ENCODE data around the gene CDH23. TPM values are rescaled to one million over a fixed set of nuclear protein-coding genes. Genes with fewer than 3 reads are reported as not detected.

The CDH23 gene
- total and polyA plus RNA-seq, 9 of the 15 experiments (the other 6 are each of a cell fraction or from before 2014, with no cell fraction given) = 0.18 to 1.2 (median 0.47) TPM

DNA sequence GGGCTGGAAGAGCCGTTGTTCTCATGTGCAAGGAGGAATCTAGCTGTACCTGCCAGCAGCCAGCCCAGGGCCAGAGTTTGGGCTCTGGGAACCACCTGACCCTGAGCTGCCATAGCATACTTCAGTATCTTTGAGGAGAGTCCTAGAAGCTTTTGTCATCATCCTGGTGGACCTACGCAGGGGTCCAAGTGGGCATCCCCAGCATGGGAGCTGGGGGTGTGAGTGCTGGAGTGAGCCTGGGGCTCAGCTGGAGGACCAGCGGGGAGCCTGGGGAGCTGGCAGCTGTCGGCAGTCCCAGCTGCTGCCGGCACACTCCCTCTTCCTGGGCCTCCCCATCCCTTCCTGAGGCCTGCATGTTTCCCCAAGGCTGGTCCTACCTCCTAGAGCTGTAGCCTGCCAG is 290.4 kb downstream of the CDH23 start:
- Histone ChIP-seq H4K20me1 (replicated peaks; ENCODE audit: control insufficient read depth, insufficient read depth, low read length) (no peaks in the 10 kb centered on the region), H3K36me3 (ENCODE audit: control insufficient read depth, insufficient read depth, low read length) (no peaks in the 10 kb centered on the region), H2AFZ (ENCODE audit: low read depth, low read length) (no peak overlapping the region), H3K9ac (ENCODE audit: insufficient read depth in 1 of 2, low read depth in 2 of 2, low read length in 2 of 2) (peak overlapping the region in 1 of 2 experiments; percentile 39; a peak in 1 of 4 replicates), H3K27ac (ENCODE audit: extremely low read depth, low read depth, low read length) (no peak overlapping the region), H3K9me1 (ENCODE audit: control insufficient read depth, insufficient read depth, low read length) (no peaks in the 10 kb centered on the region), H3K4me2 (ENCODE audit: insufficient read depth, low read length) (no peak overlapping the region), H3K27me3 (ENCODE audit: control insufficient read depth in 2 of 2, insufficient read depth in 2 of 2, low read length in 2 of 2) (no peaks in the 10 kb centered on the region), H3K79me2 (ENCODE audit: control insufficient read depth, insufficient read depth, low read length) (no peaks in the 10 kb centered on the region), H3K9me3 (replicated peaks; ENCODE audit: control insufficient read depth, insufficient read depth, low read depth, low read length) (peaks cover 3% of the 10 kb centered on the region; the same call in 1 of the 2 replicates), H3K4me1 (replicated peaks in 1 of 2; ENCODE audit: control insufficient read depth in 2 of 2, insufficient read depth in 2 of 2, low read length in 2 of 2) (peaks cover 9 to 26% of the 10 kb centered on the region in 2 experiments), H3K4me3 (no peak overlapping the region)
- no peak for ATAC-seq
- in situ Hi-C loops (cut with MboI) = no loop called here
- CTCF ChIA-PET (ENCODE audit: low intra/inter-chr PET ratio) = no interaction called here
- FAIRE-seq = no peak
- no peak for DNase-seq (ENCODE audit: extremely low read depth in 1 of 4, low spot score in 3 of 4)
- POLR2A ChIA-PET = interaction anchor here (0.6 to 1.7 kb wide), 7 partner anchors 10 to 1303 kb away, joined by 3 to 4 read pairs (median 3); no protein-coding TSS in a partner anchor
- no TSS peak for BruUV-seq (replicated peaks)
- intact Hi-C loops (cut with micrococcal nuclease) = no loop called here
- 47% methylated on average over 4 of the region's 5 CpGs for WGBS (ENCODE audit: insufficient coverage, low coverage, missing lambda C conversion rate)
- TF ChIP-seq, protein P1, sequence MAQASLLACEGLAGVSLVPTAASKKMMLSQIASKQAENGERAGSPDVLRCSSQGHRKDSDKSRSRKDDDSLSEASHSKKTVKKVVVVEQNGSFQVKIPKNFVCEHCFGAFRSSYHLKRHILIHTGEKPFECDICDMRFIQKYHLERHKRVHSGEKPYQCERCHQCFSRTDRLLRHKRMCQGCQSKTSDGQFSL (CRISPR knock-in tag; IDR thresholded peaks at IDR 0.05) = no peak
- TF ChIP-seq, protein P1 (tag; IDR thresholded peaks at IDR 0.05) = no peak
- TF ChIP-seq, protein P2, sequence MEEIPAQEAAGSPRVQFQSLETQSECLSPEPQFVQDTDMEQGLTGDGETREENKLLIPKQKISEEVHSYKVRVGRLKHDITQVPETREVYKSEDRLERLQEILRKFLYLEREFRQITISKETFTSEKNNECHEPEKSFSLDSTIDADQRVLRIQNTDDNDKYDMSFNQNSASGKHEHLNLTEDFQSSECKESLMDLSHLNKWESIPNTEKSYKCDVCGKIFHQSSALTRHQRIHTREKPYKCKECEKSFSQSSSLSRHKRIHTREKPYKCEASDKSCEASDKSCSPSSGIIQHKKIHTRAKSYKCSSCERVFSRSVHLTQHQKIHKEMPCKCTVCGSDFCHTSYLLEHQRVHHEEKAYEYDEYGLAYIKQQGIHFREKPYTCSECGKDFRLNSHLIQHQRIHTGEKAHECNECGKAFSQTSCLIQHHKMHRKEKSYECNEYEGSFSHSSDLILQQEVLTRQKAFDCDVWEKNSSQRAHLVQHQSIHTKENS (CRISPR knock-in tag; IDR thresholded peaks at IDR 0.05) = no peak
- TF ChIP-seq, protein P3, sequence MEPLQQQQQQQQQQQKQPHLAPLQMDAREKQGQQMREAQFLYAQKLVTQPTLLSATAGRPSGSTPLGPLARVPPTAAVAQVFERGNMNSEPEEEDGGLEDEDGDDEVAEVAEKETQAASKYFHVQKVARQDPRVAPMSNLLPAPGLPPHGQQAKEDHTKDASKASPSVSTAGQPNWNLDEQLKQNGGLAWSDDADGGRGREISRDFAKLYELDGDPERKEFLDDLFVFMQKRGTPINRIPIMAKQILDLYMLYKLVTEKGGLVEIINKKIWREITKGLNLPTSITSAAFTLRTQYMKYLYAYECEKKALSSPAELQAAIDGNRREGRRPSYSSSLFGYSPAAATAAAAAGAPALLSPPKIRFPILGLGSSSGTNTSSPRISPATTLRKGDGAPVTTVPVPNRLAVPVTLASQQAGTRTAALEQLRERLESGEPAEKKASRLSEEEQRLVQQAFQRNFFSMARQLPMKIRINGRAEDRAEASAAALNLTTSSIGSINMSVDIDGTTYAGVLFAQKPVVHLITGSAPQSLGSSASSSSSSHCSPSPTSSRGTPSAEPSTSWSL (CRISPR knock-in tag; IDR thresholded peaks at IDR 0.05; ENCODE audit: borderline replicate concordance) = no peak
- TF ChIP-seq KDM4B (IDR thresholded peaks at IDR 0.05; ENCODE audit: borderline replicate concordance in 2 of 2, low read depth in 1 of 2) (no peak), HDGF (IDR thresholded peaks at IDR 0.05) (no peak), HDAC8 (tag; IDR thresholded peaks at IDR 0.05) (no peak), MCM2 (IDR thresholded peaks at IDR 0.05; ENCODE audit: low read depth) (no peak), POLR3G (IDR thresholded peaks at IDR 0.05; ENCODE audit: extremely low read depth, insufficient read length, insufficient replicate concordance) (no peak), BCL6 (CRISPR knock-in tag; IDR thresholded peaks at IDR 0.05) (no peak), PHF21A (IDR thresholded peaks at IDR 0.05; ENCODE audit: borderline replicate concordance, low read depth) (no peak), NRF1 (conservative IDR thresholded peaks at IDR 0.05 in 1 of 2, IDR thresholded peaks at IDR 0.05 in 1 of 2) (no peak), BMI1 (IDR thresholded peaks at IDR 0.05; ENCODE audit: low read length) (no peak)
- TF ChIP-seq, protein P4, sequence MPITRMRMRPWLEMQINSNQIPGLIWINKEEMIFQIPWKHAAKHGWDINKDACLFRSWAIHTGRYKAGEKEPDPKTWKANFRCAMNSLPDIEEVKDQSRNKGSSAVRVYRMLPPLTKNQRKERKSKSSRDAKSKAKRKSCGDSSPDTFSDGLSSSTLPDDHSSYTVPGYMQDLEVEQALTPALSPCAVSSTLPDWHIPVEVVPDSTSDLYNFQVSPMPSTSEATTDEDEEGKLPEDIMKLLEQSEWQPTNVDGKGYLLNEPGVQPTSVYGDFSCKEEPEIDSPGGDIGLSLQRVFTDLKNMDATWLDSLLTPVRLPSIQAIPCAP (CRISPR knock-in tag; IDR thresholded peaks at IDR 0.05; ENCODE audit: borderline replicate concordance) = no peak
- TF ChIP-seq, protein P5, sequence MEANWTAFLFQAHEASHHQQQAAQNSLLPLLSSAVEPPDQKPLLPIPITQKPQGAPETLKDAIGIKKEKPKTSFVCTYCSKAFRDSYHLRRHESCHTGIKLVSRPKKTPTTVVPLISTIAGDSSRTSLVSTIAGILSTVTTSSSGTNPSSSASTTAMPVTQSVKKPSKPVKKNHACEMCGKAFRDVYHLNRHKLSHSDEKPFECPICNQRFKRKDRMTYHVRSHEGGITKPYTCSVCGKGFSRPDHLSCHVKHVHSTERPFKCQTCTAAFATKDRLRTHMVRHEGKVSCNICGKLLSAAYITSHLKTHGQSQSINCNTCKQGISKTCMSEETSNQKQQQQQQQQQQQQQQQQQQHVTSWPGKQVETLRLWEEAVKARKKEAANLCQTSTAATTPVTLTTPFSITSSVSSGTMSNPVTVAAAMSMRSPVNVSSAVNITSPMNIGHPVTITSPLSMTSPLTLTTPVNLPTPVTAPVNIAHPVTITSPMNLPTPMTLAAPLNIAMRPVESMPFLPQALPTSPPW (CRISPR knock-in tag; IDR thresholded peaks at IDR 0.05) = no peak
